Measurements from ENCODE around the gene PITPNM3.

- no peak for TF ChIP-seq POLR2AphosphoS5 (IDR thresholded peaks at IDR 0.05; ENCODE audit: insufficient read depth in 1 of 2, low read depth in 1 of 2)
- no peak for TF ChIP-seq CTCF (IDR thresholded peaks at IDR 0.05)
Measured at GRCh38 chr17:6449307-6449706, 107.0 kb downstream of the PITPNM3 start.
